ENCODE results near the gene UCP2.
"Not testable (repeated sequence)": the region's sequence is repeated elsewhere in the genome, so short reads cannot be mapped to it uniquely, and the experiment has no call there.

UCP2 gene

DNA sequence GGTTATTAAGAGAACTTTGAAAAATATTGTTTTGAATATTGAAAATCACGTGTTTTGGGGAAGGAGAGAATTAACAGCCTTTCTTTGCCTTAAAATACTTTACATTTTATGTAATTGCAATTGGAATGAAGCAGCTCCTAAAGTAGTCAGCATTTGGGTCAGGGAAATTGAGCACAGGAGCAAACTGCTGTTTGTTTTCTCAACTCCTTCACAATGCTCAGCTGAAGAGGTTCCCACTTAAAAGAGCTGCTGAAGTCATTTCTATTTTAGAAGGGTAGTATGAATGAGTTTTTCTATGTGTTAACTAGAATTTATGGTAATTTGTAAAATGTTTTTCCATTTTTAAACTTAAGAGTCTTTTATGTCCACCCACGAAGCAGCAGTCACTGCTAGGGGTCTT is 8.1 kb upstream of the UCP2 start:
- DNase-seq: no peak

DNA sequence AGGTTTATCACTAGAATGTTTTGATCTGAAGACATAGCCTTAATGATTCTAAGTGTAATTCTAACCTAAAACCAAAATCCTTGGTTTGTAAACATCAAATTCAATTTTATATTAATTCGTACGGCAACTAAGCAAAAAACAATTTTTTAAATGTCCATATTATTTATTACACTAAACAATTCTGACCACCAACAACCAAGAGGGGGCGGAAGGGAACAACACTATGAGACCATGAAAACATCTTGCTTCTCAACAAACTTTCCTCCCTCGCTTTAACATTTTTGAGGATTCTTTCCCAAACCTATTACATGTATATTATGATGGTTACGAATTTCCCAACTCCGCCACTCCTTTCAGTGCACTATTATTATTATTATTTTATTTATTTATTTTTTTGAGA is 6.5 kb upstream of the UCP2 start:
- DNase-seq: peak; percentile 35 to 55 (median 54)

GRCh38 chr11:73988227-73988626 is 5.6 kb upstream of the UCP2 start:
- no peak for DNase-seq

GRCh38 chr11:73985661-73986060 is 3.0 kb upstream of the UCP2 start:
- DNase-seq: not testable (repeated sequence)

DNA sequence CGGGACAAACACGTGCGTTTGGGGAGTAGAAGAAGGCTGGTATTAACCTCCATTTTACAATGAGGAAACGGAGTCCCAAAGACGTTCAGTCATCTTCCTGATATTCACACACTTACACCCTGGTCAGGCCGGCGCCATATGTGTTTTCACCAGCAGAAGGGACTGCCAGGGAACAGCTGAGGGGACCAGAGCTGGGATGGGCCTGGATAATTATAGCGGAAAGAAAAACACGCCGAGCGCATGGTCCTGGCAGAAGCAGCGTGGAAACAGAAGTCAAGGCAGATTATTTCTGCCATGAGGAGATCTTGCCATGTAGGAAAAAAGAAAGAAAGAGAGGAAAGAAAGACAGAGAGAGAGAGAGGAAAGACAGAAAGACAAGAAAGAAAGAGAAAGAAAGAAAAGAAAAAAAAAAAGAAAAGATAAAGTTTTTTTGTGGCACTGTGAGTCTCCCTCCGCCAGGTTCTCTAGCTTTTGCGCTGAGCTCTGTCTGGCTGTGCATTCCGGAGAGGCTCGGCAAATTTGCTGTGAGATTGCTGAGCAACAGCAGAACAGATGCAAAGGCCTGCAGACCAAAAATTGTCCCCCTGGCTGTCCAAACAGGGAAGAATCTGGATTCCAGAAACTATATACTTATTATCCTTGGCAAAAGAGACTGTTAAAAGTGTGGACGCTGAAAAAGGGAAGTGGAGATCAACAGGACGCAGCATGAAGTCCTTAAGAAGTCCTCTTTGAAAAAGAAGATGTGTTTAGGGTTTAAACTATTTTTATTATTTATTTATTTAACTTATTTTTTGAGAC is 1.3 kb upstream of the UCP2 start:
- DNase-seq: peak in 2 of 3 donors; percentile 23 to 31

- peak; percentile 96 for DNase-seq
These were observed 522 bp upstream of the UCP2 start for GRCh38 chr11:73982990-73983740.

DNA sequence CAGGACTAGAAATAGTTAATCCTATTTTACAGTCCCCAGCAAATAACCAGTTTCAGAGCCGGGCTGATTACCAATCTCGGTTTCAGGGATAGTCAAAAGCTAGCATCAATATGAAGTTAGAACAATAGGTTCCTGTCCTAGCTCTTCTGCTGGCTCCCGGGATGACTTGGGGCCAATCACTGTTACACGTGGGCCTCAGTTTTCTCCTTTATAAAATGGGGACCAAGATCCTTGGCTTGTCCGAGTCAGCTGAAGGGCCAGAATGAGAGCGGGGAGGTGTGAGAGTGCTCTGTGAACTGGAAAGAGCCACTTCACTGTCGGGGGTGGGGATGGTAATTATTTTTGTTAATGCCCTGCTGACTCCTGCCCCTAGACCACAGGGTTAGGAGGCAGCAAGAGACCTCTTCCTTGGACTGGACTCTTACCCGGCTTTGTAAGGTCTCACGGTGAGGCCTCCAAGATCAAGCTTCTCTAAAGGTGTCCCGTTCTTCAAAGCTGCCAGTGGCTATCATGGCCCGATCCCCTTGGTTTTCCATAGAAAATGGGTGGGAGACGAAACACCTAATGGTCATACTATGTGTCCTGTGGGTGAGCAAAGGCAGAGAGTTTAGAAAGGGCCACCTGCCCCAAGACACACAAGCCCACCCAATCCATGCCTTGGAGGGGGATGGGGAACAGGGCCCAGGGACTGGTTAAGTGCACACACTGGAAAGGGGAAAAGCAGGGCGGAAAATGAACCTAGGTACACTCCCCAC is 1.4 kb downstream of the UCP2 start:
- DNase-seq: no peak

- DNase-seq: peak; percentile 52 to 69 (median 59)
These were observed 2.4 kb downstream of the UCP2 start for GRCh38 chr11:73980001-73980961.

- DNase-seq: no peak
These were observed 4.0 kb downstream of the UCP2 start for GRCh38 chr11:73978576-73979086.

- DNase-seq: no peak
These were observed 4.7 kb downstream of the UCP2 start for GRCh38 chr11:73977856-73978519.

- no peak for DNase-seq
These were observed 6.0 kb downstream of the UCP2 start for GRCh38 chr11:73976451-73977151.

DNA sequence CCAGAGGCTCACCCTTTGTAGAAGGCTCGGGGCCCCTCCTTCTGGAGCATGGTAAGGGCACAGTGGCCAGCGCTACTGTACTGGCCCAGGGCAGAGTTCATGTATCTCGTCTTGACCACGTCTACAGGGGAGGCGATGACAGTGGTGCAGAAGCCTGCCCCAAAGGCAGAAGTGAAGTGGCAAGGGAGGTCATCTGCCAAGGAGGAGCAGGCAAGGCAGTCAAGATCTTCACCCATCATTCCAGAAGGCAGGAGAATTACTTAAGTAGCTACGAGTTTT is 7.2 kb downstream of the UCP2 start:
- DNase-seq: no peak

- no peak for DNase-seq
These were observed 7.8 kb downstream of the UCP2 start for GRCh38 chr11:73974604-73975478.

- no peak for DNase-seq
These were observed 9.8 kb downstream of the UCP2 start for GRCh38 chr11:73972620-73973449.

GRCh38 chr11:73972187-73972586 is 10.5 kb downstream of the UCP2 start:
- DNase-seq: no peak

DNA sequence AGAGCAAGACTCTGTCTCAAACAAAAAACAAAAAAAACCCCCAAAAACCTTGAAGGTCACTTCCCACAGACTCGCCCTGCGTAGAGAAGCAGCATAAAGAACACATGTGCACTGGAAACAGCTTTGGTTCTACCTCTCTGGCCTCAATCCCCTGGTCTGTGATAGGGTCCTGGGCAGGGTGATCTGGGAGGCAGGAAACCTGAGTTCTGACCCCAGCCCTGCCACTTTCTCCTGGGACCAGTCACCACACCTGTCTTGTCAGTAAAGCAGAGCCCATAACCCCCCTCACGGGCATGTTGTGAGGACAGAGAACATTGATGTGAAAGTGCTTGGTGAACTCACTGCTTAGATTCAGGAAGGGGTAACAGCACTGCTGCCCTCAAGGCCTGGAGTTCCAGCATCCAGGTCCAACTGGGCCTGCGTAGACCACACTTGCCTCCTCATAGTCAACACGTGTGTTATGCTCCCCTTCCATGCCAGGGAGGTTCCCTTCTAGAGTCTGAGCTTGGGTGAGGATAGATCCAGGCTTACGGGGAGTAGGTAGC is 11.4 kb downstream of the UCP2 start:
- DNase-seq: no peak

- no peak for DNase-seq
These were observed 12.4 kb downstream of the UCP2 start for GRCh38 chr11:73969991-73970800.

DNA sequence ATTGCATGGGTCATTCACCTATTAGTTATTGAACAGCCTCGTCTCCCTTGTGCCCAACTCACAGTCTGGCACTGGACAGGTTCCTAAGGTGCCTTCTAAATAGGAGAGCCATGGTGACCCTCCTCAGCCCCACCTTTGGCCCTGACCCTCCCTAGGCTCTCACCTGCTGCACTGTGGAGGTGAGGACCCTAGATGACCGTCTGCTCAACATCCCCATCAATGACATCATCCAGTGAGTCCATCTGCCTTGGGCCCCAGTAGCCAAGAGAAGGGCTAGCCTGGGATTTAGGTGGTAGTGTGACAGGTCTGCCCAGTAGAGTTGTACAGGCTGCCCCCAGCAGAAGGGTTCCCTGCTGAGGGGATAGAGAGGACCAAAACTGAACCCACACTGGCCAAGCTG is 13.6 kb downstream of the UCP2 start:
- no peak for DNase-seq

Data from suppressor macrophage treated with lipopolysaccharide for 1 hour (primary cell).